ENCODE results near the gene DCAF5.

Gene DCAF5

DNA sequence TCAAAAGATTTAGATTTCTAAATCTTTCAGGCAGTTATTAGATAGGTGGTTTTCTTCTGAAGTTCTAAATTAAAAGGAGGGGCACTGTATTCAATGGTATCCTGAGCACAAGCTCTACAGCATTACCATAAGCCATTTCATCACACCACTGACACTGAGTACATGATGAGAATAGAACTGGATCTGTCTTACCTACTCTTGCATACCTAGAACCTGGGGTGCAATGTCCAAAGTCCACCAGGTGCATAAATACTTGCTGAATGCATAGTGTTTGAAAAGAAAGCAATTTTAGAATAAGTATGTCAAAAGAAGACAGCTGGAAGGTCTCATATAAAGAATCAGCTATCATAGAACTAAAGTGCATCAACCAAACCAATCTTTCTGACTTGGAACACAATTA, 88.3 kb downstream of the DCAF5 start:
- DNase-seq = no peak

DNA sequence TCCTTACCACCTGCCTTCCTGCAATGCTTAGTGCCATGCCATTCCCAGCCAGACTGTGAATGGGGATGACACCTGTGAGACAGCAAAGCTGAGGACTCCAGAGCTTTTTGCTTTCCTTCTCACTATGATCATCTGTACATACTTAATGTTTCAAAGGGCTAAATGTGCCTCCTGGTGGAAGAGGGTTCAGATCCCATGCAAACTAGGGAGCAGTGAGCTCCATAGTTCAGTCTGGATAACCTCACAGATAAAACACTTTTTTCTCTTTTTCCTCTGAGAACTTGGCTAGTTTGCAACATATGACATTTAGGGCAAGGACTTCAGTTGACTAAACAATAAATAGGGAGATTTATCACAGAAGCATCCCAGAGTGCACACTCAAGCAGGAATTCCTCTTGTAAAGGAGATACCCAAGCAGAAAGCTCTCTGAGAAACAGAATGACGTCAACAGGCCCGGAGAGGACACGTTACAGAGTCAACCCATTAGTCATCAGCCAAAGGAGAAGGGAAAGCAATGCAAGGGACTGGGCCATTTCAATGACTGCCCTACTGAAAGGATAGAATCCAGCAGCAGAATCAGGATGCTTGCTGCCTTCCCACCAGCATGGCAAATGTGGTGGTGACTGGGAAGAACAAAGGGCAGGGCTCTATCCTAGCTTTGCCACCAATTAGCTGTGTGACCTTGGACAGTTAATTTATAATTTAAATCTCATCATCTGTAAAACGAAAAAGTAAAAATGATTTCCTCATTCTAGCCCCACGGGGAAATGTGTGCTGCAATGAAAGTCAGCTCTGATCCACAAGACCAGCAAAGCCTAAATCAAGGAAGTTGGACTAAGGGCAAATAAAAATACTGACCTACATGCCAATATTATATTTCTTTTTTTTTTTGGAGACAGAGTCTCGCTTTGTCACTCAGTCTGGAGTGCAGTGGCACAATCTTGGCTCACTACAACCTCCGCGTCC, 93.0 kb downstream of the DCAF5 start:
- no peak for DNase-seq

DNA sequence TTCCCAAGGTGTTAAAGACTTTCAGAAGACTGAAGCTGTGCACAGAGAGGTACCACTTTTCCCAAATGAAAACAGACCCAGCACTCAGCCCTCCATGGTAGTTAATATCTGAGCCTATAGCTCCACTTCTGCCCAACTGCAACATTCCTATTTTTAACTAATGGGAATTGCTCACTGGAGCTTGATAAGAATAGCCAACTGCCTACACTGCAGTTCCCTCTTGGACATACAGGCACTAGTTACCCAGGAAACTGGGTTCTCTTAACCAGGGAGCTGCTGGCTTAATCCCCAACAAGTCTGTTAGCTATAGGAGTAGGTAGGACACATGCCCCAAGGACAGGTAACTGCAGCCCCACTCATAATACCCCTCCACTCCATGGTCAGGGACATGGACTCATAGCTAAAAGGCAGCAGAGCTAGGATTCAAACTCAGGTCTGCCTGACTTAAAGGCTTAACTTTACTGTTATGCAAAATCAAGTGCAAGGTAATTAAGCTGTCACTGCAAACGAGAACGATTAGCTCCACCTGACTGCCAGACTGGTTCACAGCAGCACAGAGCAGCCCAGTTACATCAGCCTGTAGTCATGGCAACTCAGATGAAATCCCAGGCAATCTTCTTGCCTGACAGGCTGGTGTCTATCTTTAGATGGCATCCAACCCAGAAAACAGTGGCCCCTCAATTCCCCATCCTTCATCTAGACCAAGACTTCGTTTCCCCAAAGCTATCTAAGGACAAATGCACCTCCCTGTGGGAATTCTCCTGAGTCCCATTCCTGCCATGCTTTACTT, 96.7 kb downstream of the DCAF5 start:
- no peak for DNase-seq

DNA sequence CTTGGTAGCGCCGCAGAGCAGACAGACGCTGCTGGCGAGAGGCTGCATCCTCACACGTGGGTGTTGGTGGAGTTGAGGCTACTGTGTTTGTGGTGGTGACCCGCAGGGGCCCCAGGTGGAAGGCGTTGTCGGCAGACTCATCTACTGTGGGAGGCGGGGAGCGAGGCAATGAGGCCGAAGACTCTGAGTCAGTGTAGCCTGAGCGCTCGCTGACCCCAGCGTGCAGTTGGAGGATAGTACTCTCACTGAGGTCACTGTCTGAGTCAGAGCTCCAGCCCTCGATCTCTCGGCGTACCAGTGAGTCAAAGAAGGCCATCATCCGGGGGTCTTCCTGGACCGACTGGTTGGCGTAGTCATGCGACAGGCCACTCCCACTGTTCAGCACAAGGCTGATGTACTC, 97.8 kb downstream of the DCAF5 start:
- no peak for DNase-seq

DNA sequence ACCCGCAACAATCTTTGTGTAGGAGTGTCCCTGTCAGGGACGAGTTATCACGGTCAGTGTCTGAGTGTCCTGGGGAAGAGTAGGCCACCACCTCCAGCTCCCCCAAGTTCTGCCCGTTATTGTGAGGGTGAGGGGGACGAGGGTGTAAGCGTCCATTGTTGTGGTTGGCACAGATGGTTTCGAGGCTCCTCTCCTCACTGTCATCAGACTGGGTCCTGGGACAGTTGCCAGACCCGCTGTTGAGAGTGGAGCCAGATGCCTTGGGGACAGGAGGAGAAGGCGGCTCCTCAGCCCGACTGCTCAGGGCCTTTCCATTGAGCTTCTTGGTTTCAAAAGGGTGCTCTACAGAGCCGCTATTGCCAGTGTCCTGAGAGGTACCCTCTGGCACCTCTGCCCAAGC, 98.9 kb downstream of the DCAF5 start:
- no peak for DNase-seq

DNA sequence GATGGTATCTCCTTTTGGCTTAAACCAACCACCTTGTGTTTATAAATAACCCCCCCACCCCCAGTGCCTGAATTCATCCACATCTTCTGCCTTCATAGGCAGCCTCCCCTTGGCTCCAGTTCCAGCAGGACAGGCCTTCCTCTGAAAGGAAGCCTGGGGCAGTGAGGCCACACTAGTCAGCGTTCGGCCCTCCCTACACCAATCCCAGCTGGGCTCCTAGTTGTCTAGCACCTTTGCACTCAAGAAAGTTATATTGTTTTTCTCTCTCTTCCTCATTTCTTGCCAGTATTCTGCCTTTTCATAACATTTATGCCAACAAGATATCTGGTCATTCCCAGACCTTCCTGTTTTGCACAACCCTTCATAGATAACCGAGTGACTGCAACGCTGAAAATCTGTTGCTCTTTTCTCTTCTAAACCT, 100.7 kb downstream of the DCAF5 start:
- no peak for DNase-seq

DNA sequence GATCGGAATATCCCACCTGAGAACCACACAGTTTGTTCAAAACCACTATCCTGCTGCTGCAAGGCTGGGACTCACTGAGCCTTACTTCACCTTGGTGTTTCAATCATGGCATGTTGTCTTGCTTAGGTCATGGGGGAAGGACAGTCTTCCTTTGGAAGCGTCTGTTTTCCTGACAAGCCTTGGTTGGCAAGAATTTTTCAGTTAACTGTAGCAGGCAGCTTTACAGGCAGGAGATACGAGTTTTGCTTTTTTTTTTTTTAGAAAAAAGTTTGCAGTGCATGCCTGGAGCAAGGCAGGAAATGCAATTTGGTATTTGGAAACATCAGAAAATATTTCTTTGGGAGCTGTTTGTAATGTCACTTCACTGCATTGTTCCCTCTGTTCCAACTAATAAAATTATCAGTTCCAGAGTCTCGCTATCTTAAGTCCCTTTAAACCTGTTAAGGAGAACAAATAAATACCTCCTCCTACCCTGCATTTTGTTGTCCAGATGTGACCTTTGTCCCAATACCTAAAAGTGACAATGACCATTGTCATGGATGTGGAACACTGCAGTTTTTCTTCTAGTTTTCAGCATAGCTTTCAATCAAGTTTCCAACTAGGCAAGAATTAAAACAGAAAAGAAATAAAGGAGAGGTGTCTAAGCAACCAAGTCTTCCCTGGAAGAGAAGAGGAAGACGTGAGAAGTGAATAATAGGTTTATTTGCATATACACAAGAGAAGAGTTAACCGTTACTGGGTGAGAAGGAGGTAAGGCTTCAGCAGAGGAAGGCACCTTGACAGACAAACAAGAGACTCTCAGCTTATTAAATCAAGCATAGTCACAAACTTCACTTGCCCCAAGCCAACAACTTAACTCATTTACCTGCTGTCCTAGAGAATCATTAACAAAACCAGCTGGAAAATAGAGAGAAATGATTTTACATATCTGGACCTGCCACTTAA, 102.4 kb downstream of the DCAF5 start:
- DNase-seq = no peak

DNA sequence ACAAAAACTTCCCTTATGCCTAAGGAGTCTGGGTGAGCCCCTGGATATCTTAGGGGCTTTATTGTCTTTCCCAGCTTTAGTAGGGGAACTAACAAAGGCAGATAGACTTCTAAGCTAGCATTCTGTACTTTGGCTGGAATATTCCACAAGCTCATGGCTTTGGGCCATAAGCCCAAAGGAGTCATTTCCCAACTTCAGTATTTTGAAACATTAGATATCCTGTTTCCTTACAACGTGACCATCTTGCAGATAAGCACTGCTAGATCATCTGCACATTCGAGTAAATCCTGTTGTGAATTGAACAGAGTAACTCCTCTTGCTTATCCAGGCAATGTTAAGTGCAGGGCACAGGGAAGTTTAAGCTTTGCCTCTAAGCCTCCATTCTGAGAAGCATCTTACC, 103.2 kb downstream of the DCAF5 start:
- DNase-seq = no peak

DNA sequence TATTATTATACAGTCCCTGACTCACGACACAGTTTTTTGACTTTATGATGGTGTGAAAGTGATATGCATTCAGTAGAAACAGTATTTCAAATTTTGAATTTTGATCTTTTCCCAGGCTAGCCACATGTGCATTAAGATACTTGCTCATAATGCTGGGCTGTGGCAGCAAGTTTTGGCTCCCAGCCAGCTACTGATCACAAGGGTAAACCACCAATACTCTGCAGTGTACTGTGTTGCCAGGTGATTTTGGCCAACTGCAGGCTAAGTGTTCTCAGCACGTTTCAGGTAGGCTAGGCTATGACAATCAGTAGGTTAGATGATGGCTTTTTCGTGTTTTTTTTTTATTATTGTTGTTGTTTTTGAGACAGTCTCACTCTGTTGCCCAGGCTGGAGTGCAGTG, 104.5 kb downstream of the DCAF5 start:
- no peak for DNase-seq

DNA sequence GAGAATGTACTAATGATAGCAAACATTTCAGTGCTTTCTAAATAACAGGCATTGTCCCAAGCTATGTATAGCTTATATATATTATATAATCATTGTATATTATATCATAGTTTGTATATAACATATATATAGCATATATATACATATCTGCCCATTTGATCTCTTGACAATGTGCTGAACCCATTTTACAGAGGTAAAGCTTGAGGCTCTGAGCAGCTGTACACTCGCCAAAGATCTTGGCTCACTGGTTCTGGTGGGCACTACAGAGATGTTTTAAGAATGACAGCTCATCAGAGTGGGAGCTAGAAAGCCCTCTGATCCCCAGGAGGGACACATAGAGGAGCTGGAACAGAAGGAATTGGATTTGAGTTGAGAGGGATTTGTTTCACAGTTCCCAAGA, 105.7 kb downstream of the DCAF5 start:
- DNase-seq = no peak

DNA sequence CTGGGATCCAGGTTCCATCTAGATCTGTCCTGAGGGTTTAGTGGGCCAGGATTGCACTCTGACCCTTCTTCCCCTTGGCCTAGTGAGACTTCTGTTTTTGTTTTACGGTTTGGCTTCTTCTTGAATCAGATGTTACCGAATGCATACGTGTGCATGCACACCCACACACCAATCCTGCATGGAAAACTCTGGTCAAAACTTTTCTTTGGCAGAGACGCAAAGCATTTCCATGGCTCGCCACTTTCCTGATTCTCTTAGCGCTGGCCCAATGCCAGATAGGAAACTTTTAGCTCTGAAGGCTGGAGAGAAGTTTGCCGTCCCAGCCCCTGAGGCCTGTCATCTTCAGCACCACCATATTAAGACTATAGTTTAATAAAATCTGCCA, 106.5 kb downstream of the DCAF5 start:
- no peak for DNase-seq

DNA sequence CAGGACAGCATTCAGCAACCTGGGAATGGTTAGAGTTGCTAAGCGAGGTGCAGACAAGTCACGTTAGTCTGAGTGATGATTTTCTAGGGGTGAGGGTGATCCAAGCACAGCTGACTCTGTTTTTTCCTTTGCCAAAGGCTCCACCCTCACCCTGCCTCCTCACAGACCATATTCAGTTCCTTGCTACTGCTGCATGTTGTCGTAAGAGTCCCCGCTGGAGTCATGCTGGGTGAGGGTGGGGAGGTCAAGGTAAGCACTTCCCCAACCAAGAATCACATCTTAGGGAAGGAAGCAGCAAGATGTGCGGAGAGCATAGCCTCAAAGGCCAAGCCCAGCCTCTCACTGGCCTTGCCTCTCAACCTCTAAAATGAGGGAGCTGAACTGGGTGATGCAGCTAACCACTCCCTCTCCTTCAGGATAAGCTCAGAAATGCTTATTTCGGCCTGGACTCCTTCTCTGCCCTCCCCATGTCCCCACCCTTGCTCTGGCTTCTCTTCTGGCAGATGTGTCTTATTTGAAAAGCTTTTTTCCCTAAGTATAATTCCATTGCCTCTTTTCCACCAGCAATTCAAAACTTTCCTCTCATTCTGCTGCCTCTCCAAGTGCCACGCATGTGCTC, 107.0 kb downstream of the DCAF5 start:
- no peak for DNase-seq

DNA sequence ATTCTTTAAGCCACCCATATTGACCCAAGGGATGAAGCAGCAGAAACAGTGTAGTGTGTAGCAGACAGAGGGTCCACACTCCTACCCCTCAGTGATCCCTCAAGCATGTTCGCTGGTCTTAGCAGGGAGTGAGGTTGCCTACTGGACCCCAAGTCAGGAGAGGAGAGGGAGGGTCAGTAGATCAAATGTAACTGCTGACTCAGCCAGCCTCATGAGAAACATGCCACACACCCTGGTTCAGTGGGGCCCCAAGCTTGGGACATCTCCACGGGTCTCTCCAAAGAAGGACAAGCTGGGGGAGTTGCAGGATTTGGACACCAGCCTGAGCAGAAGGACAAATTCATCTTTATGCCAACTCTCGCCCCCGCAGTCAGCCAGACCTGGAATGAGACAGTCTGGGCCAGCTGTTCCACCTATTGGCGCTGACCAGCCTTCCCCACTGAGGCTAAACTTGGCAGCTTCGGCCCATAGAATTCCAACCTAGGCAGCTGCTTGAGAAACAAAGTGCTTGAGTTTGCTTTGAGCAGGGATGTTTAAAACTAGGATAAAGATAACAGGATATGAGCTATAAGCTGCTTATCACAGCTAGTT, 107.9 kb downstream of the DCAF5 start:
- DNase-seq = no peak

DNA sequence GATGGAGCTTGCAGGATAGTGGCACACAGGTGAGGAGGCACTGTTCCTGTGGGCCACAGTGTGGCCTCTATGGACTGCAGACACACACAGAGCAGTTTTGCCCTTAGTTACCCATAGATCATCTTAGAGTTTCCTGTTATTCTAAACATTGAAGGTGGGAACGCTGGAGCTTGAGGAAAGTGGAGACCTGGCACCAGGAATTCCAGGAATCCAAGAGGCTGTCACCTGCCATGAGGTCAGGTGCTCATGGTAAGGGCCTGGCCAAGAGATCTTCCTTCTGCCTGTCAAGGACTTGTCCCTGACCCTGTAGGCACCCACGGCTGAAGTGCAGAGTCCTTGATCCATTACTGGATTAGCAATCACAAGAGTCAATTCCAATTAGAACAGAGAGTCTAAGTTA, 108.6 kb downstream of the DCAF5 start:
- DNase-seq = no peak

DNA sequence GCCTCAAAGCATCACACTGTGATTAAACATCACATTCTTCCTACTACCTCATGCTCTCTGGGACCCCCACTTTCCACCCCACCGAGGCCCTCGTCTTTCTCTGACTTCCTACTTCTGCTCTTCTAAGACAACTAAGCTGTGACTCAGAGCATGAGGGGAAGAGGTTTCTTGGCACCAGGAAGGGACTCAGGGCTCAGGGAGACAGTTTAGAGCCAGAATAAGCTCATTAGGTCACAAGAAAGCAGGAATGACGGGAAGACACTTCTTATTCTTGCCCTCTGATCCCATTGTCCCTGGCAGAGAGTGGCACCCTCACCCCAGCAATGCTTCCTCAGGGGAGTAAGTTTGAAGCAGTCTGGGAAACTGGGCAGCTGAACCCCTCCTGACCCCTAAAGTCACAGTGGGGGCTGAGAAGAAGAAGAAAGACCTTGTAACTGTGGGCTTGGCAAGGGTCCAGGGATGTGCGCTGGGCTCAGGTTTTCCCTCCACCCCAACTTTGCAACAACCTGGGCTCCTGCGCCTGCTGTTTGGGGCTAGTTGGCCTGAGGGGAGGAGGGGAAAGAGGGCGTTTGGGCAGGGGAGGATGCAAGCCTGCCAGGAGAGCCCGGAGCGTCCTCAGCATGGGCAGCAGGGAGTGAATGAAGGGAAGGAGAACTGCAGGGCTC, 109.2 kb downstream of the DCAF5 start:
- no peak for DNase-seq

DNA sequence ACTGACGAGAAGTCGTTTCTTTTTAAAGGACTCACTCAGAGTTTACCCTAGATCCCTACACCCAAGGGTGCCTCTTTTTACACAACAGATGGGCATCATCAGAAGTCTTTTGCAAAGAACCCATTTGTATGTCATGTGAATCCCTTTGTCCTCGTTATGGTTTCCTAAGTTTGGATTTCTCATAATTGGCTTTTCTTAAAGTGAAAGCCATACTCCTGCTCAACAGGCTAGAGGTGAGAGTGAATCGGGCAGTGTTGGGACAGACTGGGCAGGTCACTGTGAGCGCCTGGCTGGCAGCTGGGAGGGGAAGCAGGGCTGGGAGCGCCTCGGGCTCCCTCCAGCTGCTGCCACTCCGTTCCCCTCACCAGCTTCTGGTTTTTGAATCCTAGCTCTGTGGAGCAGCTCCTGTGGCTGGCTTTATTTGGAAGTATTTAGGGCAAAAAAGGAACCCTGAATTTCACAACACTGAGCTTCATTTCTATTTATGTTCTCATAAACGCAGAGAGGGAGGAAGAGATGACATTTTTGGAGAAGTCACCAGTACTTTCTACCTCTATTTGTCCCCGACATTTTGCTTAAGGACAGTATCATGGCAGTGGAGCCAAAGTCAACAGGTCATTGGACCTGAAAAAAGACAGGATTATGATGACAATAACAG, 110.0 kb downstream of the DCAF5 start:
- no peak for DNase-seq

DNA sequence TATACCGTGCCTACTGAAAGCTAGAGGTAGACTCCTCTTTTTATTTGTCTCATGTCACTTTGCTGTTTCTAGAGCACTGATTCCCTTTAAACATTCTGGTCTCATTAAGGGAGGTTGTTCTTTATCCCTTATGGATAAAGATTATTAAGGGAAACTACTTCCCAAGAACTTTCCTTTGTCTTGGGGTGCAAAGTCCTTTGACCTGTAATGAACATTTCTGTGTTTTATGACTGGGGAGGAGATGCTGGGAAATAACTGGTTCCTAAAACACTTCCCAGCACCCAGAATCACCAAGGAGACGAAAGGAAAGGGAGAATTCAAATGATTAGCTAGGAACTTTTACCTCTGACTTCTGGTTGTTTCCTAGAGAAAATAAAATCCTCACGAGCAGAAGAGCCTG, 110.6 kb downstream of the DCAF5 start:
- no peak for DNase-seq

DNA sequence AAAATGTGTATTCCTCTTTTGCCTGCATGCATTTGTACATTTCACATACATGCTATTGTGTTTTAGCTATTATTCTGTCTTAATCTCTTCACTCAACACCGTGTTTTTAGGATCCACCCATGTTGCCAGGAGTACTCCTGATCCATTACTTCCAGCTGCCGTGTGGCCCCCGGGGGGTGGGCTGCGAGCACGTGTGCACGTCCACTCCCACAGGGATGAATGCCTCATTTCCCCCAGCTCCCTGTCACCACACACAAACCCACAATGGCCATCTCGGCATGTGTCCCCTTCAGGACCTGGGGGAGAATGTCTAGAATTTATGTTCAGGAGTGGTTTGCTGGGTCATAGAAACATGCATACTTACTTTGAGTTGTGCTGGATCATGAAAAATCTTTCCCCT, 111.1 kb downstream of the DCAF5 start:
- no peak for DNase-seq

DNA sequence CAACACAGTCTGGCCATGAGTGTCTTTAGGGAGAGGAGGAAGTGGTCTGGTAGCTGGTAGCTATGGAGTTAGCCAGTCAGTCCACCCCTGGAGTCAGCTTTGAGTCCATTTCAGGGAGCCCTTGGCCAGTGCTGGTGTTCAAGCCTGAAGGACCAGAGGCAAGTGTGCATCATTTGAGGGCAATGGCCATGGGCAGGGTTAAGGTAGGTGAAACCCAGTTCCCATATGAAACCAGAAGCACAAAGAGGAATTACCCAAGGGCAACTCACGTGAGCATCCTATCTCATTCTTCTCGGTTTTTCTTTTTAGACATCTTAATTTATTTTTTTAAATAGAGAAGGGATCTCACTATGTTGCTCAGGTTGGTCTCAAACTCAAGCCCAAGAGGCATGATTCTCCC, 112.6 kb downstream of the DCAF5 start:
- no peak for DNase-seq

DNA sequence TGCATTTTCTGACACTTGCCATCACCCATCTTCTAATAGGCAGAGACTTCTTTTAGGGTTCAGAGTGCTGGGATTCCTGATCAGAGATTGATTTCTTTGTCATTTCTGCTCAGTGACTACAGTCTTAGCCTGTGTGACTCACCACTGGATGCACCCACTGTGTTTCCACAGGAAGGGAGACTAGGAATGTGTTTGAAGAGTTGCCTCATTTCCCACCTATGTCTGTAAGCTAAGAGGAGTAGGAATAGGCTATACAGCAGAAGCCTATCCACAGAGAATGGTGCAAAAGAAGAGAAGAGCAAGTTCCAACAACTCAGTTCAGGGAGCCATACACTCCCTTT, 113.7 kb downstream of the DCAF5 start:
- no peak for DNase-seq

Data from T-helper 9 cell (primary cell).